ENCODE results near the gene SNAPC4.

The SNAPC4 gene

GRCh38 chr9:136379401-136379800 lies 20.6 kb downstream of the SNAPC4 start:
- no CpG with 5 or more reads among the region's 11 CpGs for WGBS (ENCODE audit: insufficient coverage, insufficient read length)
- DNase-seq (ENCODE audit: low read depth, low spot score), result no peak
- H3K36me3 ChIP-seq (ENCODE audit: control insufficient read depth, insufficient read depth, low read length), result peaks cover 59% of the 10 kb centered on the region

GRCh38 chr9:136379003-136379287 lies 21.0 kb downstream of the SNAPC4 start:
- no CpG with 5 or more reads among the region's 18 CpGs for WGBS (ENCODE audit: insufficient coverage, insufficient read length)
- Histone ChIP-seq H3K36me3 (ENCODE audit: control insufficient read depth, insufficient read depth, low read length) (peaks cover 55% of the 10 kb centered on the region), H3K27ac (ENCODE audit: low read length) (no peak overlapping the region)

More at GRCh38 chr9:136379401-136379800, 20.6 kb downstream of the SNAPC4 start:
- Histone ChIP-seq H3K9me3 (ENCODE audit: control insufficient read depth, insufficient read depth, low read length) (no peaks in the 10 kb centered on the region), H3K27ac (ENCODE audit: low read length) (no peak overlapping the region), H3K27me3 (ENCODE audit: control insufficient read depth, insufficient read depth, low read length) (no peaks in the 10 kb centered on the region), H3K4me3 (ENCODE audit: low read length) (no peak overlapping the region), H3K4me1 (ENCODE audit: control insufficient read depth, insufficient read depth, low read length) (no peaks in the 10 kb centered on the region; the same call in 1 of the 2 replicates)

GRCh38 chr9:136378170-136379002 lies 21.6 kb downstream of the SNAPC4 start:
- H3K4me1 ChIP-seq (ENCODE audit: control insufficient read depth, insufficient read depth, low read length), result no peaks in the 10 kb centered on the region; the same call in 1 of the 2 replicates
- H3K4me3 ChIP-seq (ENCODE audit: low read length), result no peak overlapping the region
- H3K9me3 ChIP-seq (ENCODE audit: control insufficient read depth, insufficient read depth, low read length), result no peaks in the 10 kb centered on the region
- peaks cover 53% of the 10 kb centered on the region for H3K36me3 ChIP-seq (ENCODE audit: control insufficient read depth, insufficient read depth, low read length)
- DNase-seq (ENCODE audit: low read depth, low spot score), result no peak
- WGBS (ENCODE audit: insufficient coverage, insufficient read length), result no CpG with 5 or more reads among the region's 28 CpGs
- H3K27ac ChIP-seq (ENCODE audit: low read length), result no peak overlapping the region
- H3K27me3 ChIP-seq (ENCODE audit: control insufficient read depth, insufficient read depth, low read length), result no peaks in the 10 kb centered on the region

More at GRCh38 chr9:136379003-136379287, 21.0 kb downstream of the SNAPC4 start:
- H3K4me1 ChIP-seq (ENCODE audit: control insufficient read depth, insufficient read depth, low read length), result no peaks in the 10 kb centered on the region; the same call in 1 of the 2 replicates
- H3K27me3 ChIP-seq (ENCODE audit: control insufficient read depth, insufficient read depth, low read length), result no peaks in the 10 kb centered on the region
- H3K4me3 ChIP-seq (ENCODE audit: low read length), result no peak overlapping the region
- H3K9me3 ChIP-seq (ENCODE audit: control insufficient read depth, insufficient read depth, low read length), result no peaks in the 10 kb centered on the region
- no peak for DNase-seq (ENCODE audit: low read depth, low spot score)

- H3K9me3 ChIP-seq (ENCODE audit: control insufficient read depth, insufficient read depth, low read length), result no peaks in the 10 kb centered on the region
- no peak overlapping the region for H3K27ac ChIP-seq (ENCODE audit: low read length)
- no CpG with 5 or more reads among the region's 32 CpGs for WGBS (ENCODE audit: insufficient coverage, insufficient read length)
- peaks cover 45% of the 10 kb centered on the region for H3K36me3 ChIP-seq (ENCODE audit: control insufficient read depth, insufficient read depth, low read length)
- DNase-seq (ENCODE audit: low read depth, low spot score), result no peak
- no peak overlapping the region for H3K4me3 ChIP-seq (ENCODE audit: low read length)
- no peaks in the 10 kb centered on the region for H3K27me3 ChIP-seq (ENCODE audit: control insufficient read depth, insufficient read depth, low read length)
- H3K4me1 ChIP-seq (ENCODE audit: control insufficient read depth, insufficient read depth, low read length), result no peaks in the 10 kb centered on the region; the same call in 1 of the 2 replicates
Measured at GRCh38 chr9:136377341-136378169, 22.4 kb downstream of the SNAPC4 start.

GRCh38 chr9:136376457-136376856 lies 23.5 kb downstream of the SNAPC4 start:
- no peak overlapping the region for H3K4me3 ChIP-seq (ENCODE audit: low read length)
- DNase-seq (ENCODE audit: low read depth, low spot score), result no peak
- no peak overlapping the region for H3K27ac ChIP-seq (ENCODE audit: low read length)
- WGBS (ENCODE audit: insufficient coverage, insufficient read length), result no CpG with 5 or more reads among the region's 8 CpGs
- H3K4me1 ChIP-seq (ENCODE audit: control insufficient read depth, insufficient read depth, low read length), result no peaks in the 10 kb centered on the region; the same call in 1 of the 2 replicates
- H3K36me3 ChIP-seq (ENCODE audit: control insufficient read depth, insufficient read depth, low read length), result peaks cover 35% of the 10 kb centered on the region
- no peaks in the 10 kb centered on the region for H3K27me3 ChIP-seq (ENCODE audit: control insufficient read depth, insufficient read depth, low read length)
- no peaks in the 10 kb centered on the region for H3K9me3 ChIP-seq (ENCODE audit: control insufficient read depth, insufficient read depth, low read length)

GRCh38 chr9:136375096-136375495 lies 24.9 kb downstream of the SNAPC4 start:
- no peak for DNase-seq (ENCODE audit: low read depth, low spot score)
- Histone ChIP-seq H3K27ac (ENCODE audit: low read length) (no peak overlapping the region), H3K36me3 (ENCODE audit: control insufficient read depth, insufficient read depth, low read length) (peaks cover 25% of the 10 kb centered on the region), H3K27me3 (ENCODE audit: control insufficient read depth, insufficient read depth, low read length) (no peaks in the 10 kb centered on the region), H3K4me1 (ENCODE audit: control insufficient read depth, insufficient read depth, low read length) (no peaks in the 10 kb centered on the region; the same call in 1 of the 2 replicates), H3K4me3 (ENCODE audit: low read length) (no peak overlapping the region), H3K9me3 (ENCODE audit: control insufficient read depth, insufficient read depth, low read length) (no peaks in the 10 kb centered on the region)
- no CpG with 5 or more reads among the region's 12 CpGs for WGBS (ENCODE audit: insufficient coverage, insufficient read length)

- no peak overlapping the region for H3K4me3 ChIP-seq (ENCODE audit: low read length)
- no peak overlapping the region for H3K27ac ChIP-seq (ENCODE audit: low read length)
- H3K4me1 ChIP-seq (ENCODE audit: control insufficient read depth, insufficient read depth, low read length), result no peaks in the 10 kb centered on the region; the same call in 1 of the 2 replicates
- H3K36me3 ChIP-seq (ENCODE audit: control insufficient read depth, insufficient read depth, low read length), result peaks cover 18% of the 10 kb centered on the region; the same call in 1 of the 2 replicates
- no peaks in the 10 kb centered on the region for H3K27me3 ChIP-seq (ENCODE audit: control insufficient read depth, insufficient read depth, low read length)
- DNase-seq (ENCODE audit: low read depth, low spot score), result no peak
- no CpG with 5 or more reads among the region's 14 CpGs for whole genome bisulfite sequencing (ENCODE audit: insufficient coverage, insufficient read length)
- no peaks in the 10 kb centered on the region for H3K9me3 ChIP-seq (ENCODE audit: control insufficient read depth, insufficient read depth, low read length)
Measured at GRCh38 chr9:136374183-136374575, 25.8 kb downstream of the SNAPC4 start.

- Histone ChIP-seq H3K36me3 (ENCODE audit: control insufficient read depth, insufficient read depth, low read length) (peaks cover 12% of the 10 kb centered on the region; the same call in 1 of the 2 replicates), H3K9me3 (ENCODE audit: control insufficient read depth, insufficient read depth, low read length) (no peaks in the 10 kb centered on the region), H3K27ac (ENCODE audit: low read length) (no peak within 1 kb of the TSS), H3K4me3 (ENCODE audit: low read length) (no peak within 1 kb of the TSS), H3K27me3 (ENCODE audit: control insufficient read depth, insufficient read depth, low read length) (no peaks in the 10 kb centered on the region), H3K4me1 (ENCODE audit: control insufficient read depth, insufficient read depth, low read length) (no peaks in the 10 kb centered on the region; the same call in 1 of the 2 replicates)
- no CpG with 5 or more reads among the region's 27 CpGs for WGBS (ENCODE audit: insufficient coverage, insufficient read length)
- no peak for DNase-seq (ENCODE audit: low read depth, low spot score)
Measured at GRCh38 chr9:136373300-136374182, 26.4 kb downstream of the SNAPC4 start, which contains the start of gene CARD9. TSS of gene CARD9 (minus strand) at chr9:136373669. CDS start at chr9:136372078, 1,591 bp downstream.

GRCh38 chr9:136372561-136373299 lies 27.2 kb downstream of the SNAPC4 start:
- WGBS (ENCODE audit: insufficient coverage, insufficient read length), result no CpG with 5 or more reads among the region's 21 CpGs
- H3K27ac ChIP-seq (ENCODE audit: low read length), result no peak overlapping the region
- H3K4me1 ChIP-seq (ENCODE audit: control insufficient read depth, insufficient read depth, low read length), result no peaks in the 10 kb centered on the region
- peaks cover 12% of the 10 kb centered on the region; the same call in 1 of the 2 replicates for H3K36me3 ChIP-seq (ENCODE audit: control insufficient read depth, insufficient read depth, low read length)
- H3K27me3 ChIP-seq (ENCODE audit: control insufficient read depth, insufficient read depth, low read length), result no peaks in the 10 kb centered on the region
- H3K9me3 ChIP-seq (ENCODE audit: control insufficient read depth, insufficient read depth, low read length), result no peaks in the 10 kb centered on the region
- DNase-seq (ENCODE audit: low read depth, low spot score), result no peak
- H3K4me3 ChIP-seq (ENCODE audit: low read length), result no peak overlapping the region

Measured in iPS DF 6.9 (cell line).